Fibroblast of the aortic adventitia (primary cell): ENCODE measurements around the gene MAN2B2. TPM values are rescaled to one million over a fixed set of nuclear protein-coding genes. Genes with fewer than 3 reads are reported as not detected.

Experiments
- DNase-seq: peaks from one replicate; pipeline ENCODE4 v3.0.0-alpha.2; 2010; ENCODE audit warnings: low read depth
- H3K4me3 ChIP-seq: 2 replicates; pipeline ENCODE4 v1.5.1; 2011; ENCODE audit warnings: low read depth, mild to moderate bottlenecking, control low read depth, low read length, moderate library complexity
- total RNA-seq: library from RNA; depleted of rRNA; stranded (reverse); fragments of >200 nt; gene quantifications from 2 replicates; pipeline ENCODE4 v1.2.3, GENCODE V29; 2012; ENCODE audit warnings: low replicate concordance
- TF ChIP-seq, protein P1 (sequence below): IDR thresholded peaks from 2 replicates; pipeline ENCODE4 v1.5.1; 2011; ENCODE audit warnings: mild to moderate bottlenecking, low read length, control low read depth, inconsistent platforms; ENCODE audit not compliant: insufficient read depth

The MAN2B2 gene
- total RNA-seq, 1 donor = 25.9 TPM

GRCh38 chr4:6618386-6619115 lies 43.6 kb downstream of the MAN2B2 start:
- DNase-seq = no peak
- no peak overlapping the region for H3K4me3 ChIP-seq
- TF ChIP-seq, protein P1, sequence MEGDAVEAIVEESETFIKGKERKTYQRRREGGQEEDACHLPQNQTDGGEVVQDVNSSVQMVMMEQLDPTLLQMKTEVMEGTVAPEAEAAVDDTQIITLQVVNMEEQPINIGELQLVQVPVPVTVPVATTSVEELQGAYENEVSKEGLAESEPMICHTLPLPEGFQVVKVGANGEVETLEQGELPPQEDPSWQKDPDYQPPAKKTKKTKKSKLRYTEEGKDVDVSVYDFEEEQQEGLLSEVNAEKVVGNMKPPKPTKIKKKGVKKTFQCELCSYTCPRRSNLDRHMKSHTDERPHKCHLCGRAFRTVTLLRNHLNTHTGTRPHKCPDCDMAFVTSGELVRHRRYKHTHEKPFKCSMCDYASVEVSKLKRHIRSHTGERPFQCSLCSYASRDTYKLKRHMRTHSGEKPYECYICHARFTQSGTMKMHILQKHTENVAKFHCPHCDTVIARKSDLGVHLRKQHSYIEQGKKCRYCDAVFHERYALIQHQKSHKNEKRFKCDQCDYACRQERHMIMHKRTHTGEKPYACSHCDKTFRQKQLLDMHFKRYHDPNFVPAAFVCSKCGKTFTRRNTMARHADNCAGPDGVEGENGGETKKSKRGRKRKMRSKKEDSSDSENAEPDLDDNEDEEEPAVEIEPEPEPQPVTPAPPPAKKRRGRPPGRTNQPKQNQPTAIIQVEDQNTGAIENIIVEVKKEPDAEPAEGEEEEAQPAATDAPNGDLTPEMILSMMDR = no peak

DNA sequence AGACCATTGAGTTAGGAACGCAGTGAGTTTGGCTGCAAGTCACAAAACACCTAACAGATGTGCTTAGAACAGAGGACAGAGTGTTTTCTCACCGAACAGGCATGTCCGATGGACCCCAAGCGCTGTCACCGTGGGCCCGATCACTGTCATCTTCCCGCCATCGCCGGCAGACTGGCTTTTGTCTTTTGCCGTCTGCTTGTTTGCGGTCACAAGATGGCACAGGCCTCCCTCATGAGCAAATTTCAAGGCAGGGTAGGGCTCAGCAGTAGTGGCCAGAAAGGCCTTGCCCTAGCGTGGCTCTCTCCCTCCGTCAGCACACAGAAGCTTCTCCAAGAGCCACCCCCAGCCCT lies 44.1 kb downstream of the MAN2B2 start:
- DNase-seq = no peak
- H3K4me3 ChIP-seq = no peak overlapping the region
- TF ChIP-seq, protein P1 = no peak

DNA sequence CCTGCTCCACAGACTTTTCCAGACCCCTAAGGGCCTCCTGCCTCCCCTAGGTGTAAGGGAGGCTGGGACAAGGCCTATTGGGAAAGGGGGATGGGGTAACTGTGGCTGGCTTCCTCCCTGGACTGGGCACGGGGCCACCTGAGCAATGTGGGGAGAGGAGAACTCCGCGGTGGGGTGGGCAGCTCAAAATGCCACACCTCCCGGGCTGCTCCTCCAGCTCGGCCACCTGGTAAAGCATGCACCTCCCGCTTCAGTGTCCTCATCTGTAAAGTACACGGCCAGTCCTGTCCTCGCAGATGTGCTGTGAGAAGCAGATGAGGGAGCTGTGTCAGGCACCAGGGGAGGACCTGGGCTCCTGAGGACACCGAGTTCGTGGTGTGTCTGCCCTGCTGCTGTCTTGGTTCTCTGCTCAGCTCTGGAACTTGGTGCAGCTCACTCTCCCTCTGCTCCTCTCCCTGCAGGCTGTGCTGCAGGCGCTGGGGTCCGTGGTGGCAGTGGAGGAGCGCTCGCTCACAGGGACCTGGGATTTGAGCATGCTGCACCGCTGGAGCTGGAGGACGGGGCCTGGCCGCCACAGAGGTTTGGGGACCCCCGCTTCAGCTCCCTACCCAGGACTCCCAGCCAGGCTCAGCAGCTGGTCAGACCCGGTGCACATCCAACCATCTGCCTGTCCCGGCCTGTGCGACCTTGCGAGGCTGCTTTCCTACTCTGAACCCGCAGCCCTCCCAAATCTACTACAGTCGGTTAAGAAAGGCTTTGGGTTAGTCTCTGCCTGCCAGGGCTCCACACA lies 44.7 kb downstream of the MAN2B2 start:
- no peak overlapping the region for H3K4me3 ChIP-seq
- DNase-seq = no peak
- TF ChIP-seq, protein P1 = no peak

DNA sequence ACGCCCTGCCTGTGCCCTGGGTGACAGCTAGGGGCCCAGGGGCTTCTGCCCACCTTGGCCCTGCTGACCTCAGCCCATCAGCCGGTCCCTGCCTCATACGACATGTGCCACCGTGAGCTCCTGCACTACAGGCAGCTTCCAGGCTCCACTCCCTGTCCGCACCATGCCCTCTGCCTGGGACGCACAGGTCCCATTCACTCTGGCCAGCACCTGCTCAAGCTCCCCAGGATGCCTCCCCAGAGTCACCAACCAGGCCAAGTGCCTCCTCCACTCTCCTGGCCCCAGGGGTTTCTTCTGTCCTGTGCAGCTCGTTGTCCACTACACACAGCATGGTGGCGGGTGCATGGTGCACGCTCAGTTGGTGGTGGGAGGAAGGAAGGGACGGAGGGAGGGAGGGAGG lies 45.3 kb downstream of the MAN2B2 start:
- H3K4me3 ChIP-seq = no peak overlapping the region
- DNase-seq = no peak
- TF ChIP-seq, protein P1 = no peak

DNA sequence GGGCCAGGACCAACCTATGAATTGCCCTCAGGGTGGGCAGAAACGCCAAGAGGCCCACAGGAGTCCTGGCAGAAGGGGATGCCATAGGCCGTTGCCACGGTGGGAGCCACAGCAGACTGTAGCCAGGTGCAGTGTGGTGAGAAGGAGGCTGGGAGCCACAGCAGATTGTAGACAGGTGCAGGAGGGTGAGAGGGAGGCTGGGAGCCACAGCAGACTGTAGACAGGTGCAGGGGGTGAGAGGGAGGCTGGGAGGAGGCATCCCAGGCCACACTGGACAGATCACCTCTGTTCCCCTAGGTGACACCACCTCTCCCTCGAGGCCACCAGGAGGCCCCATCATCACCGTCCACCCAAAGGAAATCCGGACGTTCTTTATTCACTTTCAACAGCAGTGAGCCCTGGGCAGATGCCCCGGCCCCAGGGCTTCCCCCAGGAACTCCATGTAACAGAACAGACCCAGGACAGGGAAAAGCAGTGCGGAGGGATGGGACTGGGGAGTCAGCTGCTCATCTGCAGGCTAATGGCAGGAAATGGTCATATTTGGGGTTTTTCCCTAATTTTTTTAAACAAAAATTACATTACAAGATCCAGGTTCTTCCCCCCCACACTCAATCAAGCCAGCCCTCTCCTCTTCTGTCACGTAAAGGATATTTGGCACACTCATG lies 46.0 kb downstream of the MAN2B2 start:
- DNase-seq = no peak
- TF ChIP-seq, protein P1 = no peak
- H3K4me3 ChIP-seq = no peak overlapping the region

DNA sequence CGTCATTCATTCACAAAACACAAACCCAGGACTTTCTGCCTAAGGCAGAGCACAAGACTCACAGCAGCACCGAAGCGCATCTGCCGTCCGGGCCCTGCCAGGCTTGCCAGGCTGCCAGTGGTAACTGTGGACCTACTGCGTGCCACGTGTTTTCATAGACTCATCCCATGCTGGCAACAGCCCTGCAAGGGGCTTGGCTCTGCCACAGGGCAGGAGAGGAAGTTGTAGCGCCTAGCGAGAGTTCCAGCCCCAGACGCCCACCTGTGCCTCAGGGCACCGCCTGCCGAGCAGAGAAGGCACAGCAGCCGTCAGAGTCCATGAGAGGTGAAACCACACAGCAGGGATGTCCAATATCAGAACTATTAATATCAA lies 46.6 kb downstream of the MAN2B2 start:
- H3K4me3 ChIP-seq = no peak overlapping the region
- TF ChIP-seq, protein P1 = no peak
- no peak for DNase-seq
